Measurements from ENCODE around the gene PRR20B. TPM values are rescaled to one million over a fixed set of nuclear protein-coding genes. Genes with fewer than 3 reads are reported as not detected.
"Not testable (repeated sequence)": the region's sequence is repeated elsewhere in the genome, so short reads cannot be mapped to it uniquely, and the experiment has no call there.

Gene PRR20B
- not detected for total RNA-seq

GRCh38 chr13:57147188-57147587 is at the start of gene PRR20B:
Gene PRR20B (plus strand): TSS chr13:57147488. CDS start chr13:57147875, 387 bp downstream.
- not testable (repeated sequence) for DNase-seq (ENCODE audit: low read depth in 2 of 3, low spot score in 2 of 3)

GRCh38 chr13:57114945-57115344 is 32.3 kb upstream of the PRR20B start:
- no peak for DNase-seq (ENCODE audit: low read depth in 2 of 3, low spot score in 2 of 3)

- DNase-seq (ENCODE audit: low read depth in 2 of 3, low spot score in 2 of 3) = no peak
Observed at GRCh38 chr13:57123681-57124080, 23.6 kb upstream of the PRR20B start.

GRCh38 chr13:57128909-57129308 is 18.4 kb upstream of the PRR20B start:
- DNase-seq (ENCODE audit: low read depth in 2 of 3, low spot score in 2 of 3) = no peak

- DNase-seq (ENCODE audit: low read depth in 2 of 3, low spot score in 2 of 3) = no peak
Observed at GRCh38 chr13:57136093-57136492, 11.2 kb upstream of the PRR20B start.

- no peak for DNase-seq (ENCODE audit: low read depth in 2 of 3, low spot score in 2 of 3)
Observed at GRCh38 chr13:57137585-57137984, 9.7 kb upstream of the PRR20B start.

GRCh38 chr13:57138988-57139387 is 8.3 kb upstream of the PRR20B start:
- no peak for DNase-seq (ENCODE audit: low read depth in 2 of 3, low spot score in 2 of 3)

- not testable (repeated sequence) for DNase-seq (ENCODE audit: low read depth in 2 of 3, low spot score in 2 of 3)
Observed at GRCh38 chr13:57139781-57140180, 7.5 kb upstream of the PRR20B start.

- DNase-seq (ENCODE audit: low read depth in 2 of 3, low spot score in 2 of 3) = not testable (repeated sequence)
Observed at GRCh38 chr13:57140235-57140968, 6.9 kb upstream of the PRR20B start, which contains the start of gene PRR20A. Gene PRR20A (plus strand): TSS chr13:57140918. CDS start chr13:57141305, 387 bp downstream.

- not testable (repeated sequence) for DNase-seq (ENCODE audit: low read depth in 2 of 3, low spot score in 2 of 3)
Observed at GRCh38 chr13:57148106-57148505, 818 bp downstream of the PRR20B start.

GRCh38 chr13:57153761-57154160 is 6.5 kb downstream of the PRR20B start, which contains the start of gene PRR20C:
Gene PRR20C (plus strand): TSS chr13:57154061. CDS start chr13:57154448, 387 bp downstream.
- DNase-seq (ENCODE audit: low read depth in 2 of 3, low spot score in 2 of 3) = not testable (repeated sequence)

- not testable (repeated sequence) for DNase-seq (ENCODE audit: low read depth in 2 of 3, low spot score in 2 of 3)
Observed at GRCh38 chr13:57160332-57160731, 13.0 kb downstream of the PRR20B start, which contains the start of gene PRR20D. Gene PRR20D (plus strand): TSS chr13:57160632. CDS start chr13:57161019, 387 bp downstream.

GRCh38 chr13:57166897-57167296 is 19.6 kb downstream of the PRR20B start, which contains the start of gene PRR20E:
Gene PRR20E (plus strand): TSS chr13:57167197. CDS start chr13:57167584, 387 bp downstream.
- not testable (repeated sequence) for DNase-seq (ENCODE audit: low read depth in 2 of 3, low spot score in 2 of 3)

- no peak for DNase-seq (ENCODE audit: low read depth in 2 of 3, low spot score in 2 of 3)
Observed at GRCh38 chr13:57191667-57192066, 44.4 kb downstream of the PRR20B start.

Small RNAs within 50 kb of the gene (small RNA-seq; reads per million reads assigned to genes)
- not detected for gene PRR20FP

Other genes starting within 250 kb of the PRR20B start
- gene PRR20A, start 6.6 kb upstream of the PRR20B start, total RNA-seq = not detected
- not detected for gene PRR20C, start 6.6 kb downstream of the PRR20B start, total RNA-seq
- not detected for gene PRR20D, start 13.1 kb downstream of the PRR20B start, total RNA-seq
- not detected for gene PRR20E, start 19.7 kb downstream of the PRR20B start, total RNA-seq

Measured in hematopoietic multipotent progenitor cell (in vitro differentiated cells).